Activated naive CD4-positive, alpha-beta T cell treated with anti-CD3 and anti-CD28 coated beads, Interleukin-2, amount 50 U/mL, for 72 hours (primary cell): ENCODE results near the gene DPP4. TPM values are rescaled to one million over a fixed set of nuclear protein-coding genes. Genes with fewer than 3 reads are reported as not detected.
"Not testable (repeated sequence)": the region's sequence is repeated elsewhere in the genome, so short reads cannot be mapped to it uniquely, and the experiment has no call there.

Experiments used
- ATAC-seq, 2 donors: fragments of 150-1000 bp; cut with Tn5 transposase; 2 replicates each; pipeline ENCODE4 v1.10.0; 2021; ENCODE audit warnings: mild to moderate bottlenecking in 2 of 2, moderate library complexity in 2 of 2
- DNase-seq, 2 donors: peaks; one replicate each; pipeline ENCODE4 v3.0.0; 2021 to 2022; ENCODE audit warnings: low spot score in 2 of 2
- H3K27ac Mint-ChIP-seq, 2 donors: one replicate each; pipeline ENCODE4 v1.8.0; 2022; ENCODE audit warnings: mild to moderate bottlenecking in 2 of 2, mixed read lengths in 2 of 2
- H3K36me3 Mint-ChIP-seq, 2 donors: one replicate each; pipeline ENCODE4 v1.8.0; 2022; ENCODE audit warnings: mixed read lengths in 2 of 2
- H3K9me3 Mint-ChIP-seq, 2 donors: one replicate each; pipeline ENCODE4 v1.8.0; 2022; ENCODE audit warnings: mixed read lengths in 2 of 2
- total RNA-seq, 2 donors: library from RNA; stranded (reverse); gene quantifications; one replicate each; pipeline ENCODE4 v1.2.3, GENCODE V29; 2022

DPP4 gene
- total RNA-seq, 2 donors from 2014 or later: 5.1 to 42.0 TPM

GRCh38 chr2:162070228-162070936 is 3.6 kb downstream of the DPP4 start:
- H3K27ac Mint-ChIP-seq: peak overlapping the region in 1 of 2 donors; percentile 41
- ATAC-seq: no peak
- H3K9me3 Mint-ChIP-seq: no peaks in the 10 kb centered on the region
- peaks cover 9 to 43% of the 10 kb centered on the region in 2 donors for H3K36me3 Mint-ChIP-seq
- no peak for DNase-seq

- no peak for ATAC-seq
- DNase-seq: no peak
- no peaks in the 10 kb centered on the region for H3K9me3 Mint-ChIP-seq
- H3K27ac Mint-ChIP-seq: no peak overlapping the region
- H3K36me3 Mint-ChIP-seq: peaks cover 9 to 43% of the 10 kb centered on the region in 2 donors
These were observed 4.6 kb downstream of the DPP4 start for GRCh38 chr2:162069267-162069903.

GRCh38 chr2:162067596-162067995 is 6.4 kb downstream of the DPP4 start:
- peaks cover 9 to 34% of the 10 kb centered on the region in 2 donors for H3K36me3 Mint-ChIP-seq
- H3K27ac Mint-ChIP-seq: no peak overlapping the region
- ATAC-seq (no peak), DNase-seq (no peak)
- H3K9me3 Mint-ChIP-seq: no peaks in the 10 kb centered on the region

- DNase-seq (no peak), ATAC-seq (no peak)
- Mint-ChIP-seq H3K27ac (no peak overlapping the region), H3K36me3 (peaks cover 5 to 31% of the 10 kb centered on the region in 2 donors), H3K9me3 (peaks cover 0 to 4% of the 10 kb centered on the region in 2 donors)
These were observed 8.2 kb downstream of the DPP4 start for GRCh38 chr2:162065767-162066166.

DNA sequence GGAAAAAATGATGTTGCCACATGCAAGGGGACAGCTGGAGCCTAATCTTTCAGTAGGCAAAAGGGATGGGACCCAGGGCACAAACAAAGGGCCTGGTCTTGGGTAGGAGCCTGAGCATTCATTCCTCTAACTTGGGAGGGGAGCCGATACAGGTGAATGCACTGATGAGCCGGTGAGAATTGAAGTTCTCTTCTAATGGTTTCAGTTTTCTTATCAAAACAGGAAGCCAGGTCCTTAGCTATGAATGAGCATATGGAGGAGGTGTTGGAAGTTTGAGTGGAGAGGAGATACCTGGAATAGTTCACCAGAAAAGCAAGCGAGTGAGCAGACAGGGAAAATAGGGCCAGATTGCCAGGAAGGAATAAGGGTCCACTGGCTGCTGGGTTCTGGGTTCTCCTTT is 10.1 kb downstream of the DPP4 start:
- peaks cover 0 to 25% of the 10 kb centered on the region in 2 donors for H3K36me3 Mint-ChIP-seq
- no peak for ATAC-seq
- peak overlapping the region; percentile 39 to 78 for H3K27ac Mint-ChIP-seq
- H3K9me3 Mint-ChIP-seq: peaks cover 0 to 4% of the 10 kb centered on the region in 2 donors
- no peak for DNase-seq

DNA sequence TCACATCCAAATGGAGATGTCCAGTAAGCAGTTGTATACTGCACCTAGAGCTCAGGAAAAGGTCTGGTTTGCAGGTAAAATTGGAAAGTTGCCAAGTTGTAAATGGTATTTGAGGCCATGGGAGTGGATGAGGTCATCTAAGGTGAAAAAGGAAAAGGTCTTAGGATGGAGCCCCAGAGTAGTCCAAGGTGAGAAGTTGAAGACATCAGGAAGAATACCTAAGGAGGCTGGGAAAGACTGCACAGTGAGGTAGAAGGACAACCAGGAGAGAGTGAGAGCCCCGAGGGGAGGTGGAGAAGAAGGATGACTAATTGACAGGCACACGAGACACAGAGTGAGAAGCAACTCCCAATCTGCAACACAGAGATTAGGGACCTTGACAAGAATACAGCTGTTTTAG is 10.7 kb downstream of the DPP4 start:
- Mint-ChIP-seq H3K9me3 (peaks cover 0 to 4% of the 10 kb centered on the region in 2 donors), H3K27ac (peak overlapping the region; percentile 39 to 78), H3K36me3 (peaks cover 0 to 21% of the 10 kb centered on the region in 2 donors)
- ATAC-seq (peak; percentile 8 to 49), DNase-seq (no peak)

GRCh38 chr2:162062559-162062958 is 11.5 kb downstream of the DPP4 start:
- Mint-ChIP-seq H3K9me3 (peaks cover 0 to 4% of the 10 kb centered on the region in 2 donors), H3K36me3 (peaks cover 0 to 20% of the 10 kb centered on the region in 2 donors), H3K27ac (peak overlapping the region; percentile 10 to 78)
- ATAC-seq (peak; percentile 21 to 60), DNase-seq (no peak)

GRCh38 chr2:162061021-162061420 is 13.0 kb downstream of the DPP4 start:
- peaks cover 0 to 26% of the 10 kb centered on the region in 2 donors for H3K36me3 Mint-ChIP-seq
- peaks cover 0 to 7% of the 10 kb centered on the region in 2 donors for H3K9me3 Mint-ChIP-seq
- no peak for DNase-seq
- no peak for ATAC-seq
- peak overlapping the region in 1 of 2 donors; percentile 45 for H3K27ac Mint-ChIP-seq

GRCh38 chr2:162060532-162060931 is 13.5 kb downstream of the DPP4 start:
- DNase-seq: no peak
- Mint-ChIP-seq H3K36me3 (peaks cover 0 to 31% of the 10 kb centered on the region in 2 donors), H3K27ac (peak overlapping the region in 1 of 2 donors; percentile 45), H3K9me3 (peaks cover 0 to 9% of the 10 kb centered on the region in 2 donors)
- ATAC-seq: no peak

GRCh38 chr2:162058973-162059668 is 14.9 kb downstream of the DPP4 start:
- Mint-ChIP-seq H3K36me3 (peaks cover 0 to 35% of the 10 kb centered on the region in 2 donors), H3K9me3 (peaks cover 0 to 9% of the 10 kb centered on the region in 2 donors), H3K27ac (peak overlapping the region; percentile 87 to 93)
- DNase-seq (peak in 1 of 2 donors; percentile 39), ATAC-seq (peak; percentile 71 to 90)

GRCh38 chr2:162057426-162057825 is 16.6 kb downstream of the DPP4 start:
- peaks cover 0 to 9% of the 10 kb centered on the region in 2 donors for H3K9me3 Mint-ChIP-seq
- peak; percentile 26 to 46 for ATAC-seq
- peaks cover 0 to 42% of the 10 kb centered on the region in 2 donors for H3K36me3 Mint-ChIP-seq
- DNase-seq: no peak
- H3K27ac Mint-ChIP-seq: peak overlapping the region in 1 of 2 donors; percentile 17

DNA sequence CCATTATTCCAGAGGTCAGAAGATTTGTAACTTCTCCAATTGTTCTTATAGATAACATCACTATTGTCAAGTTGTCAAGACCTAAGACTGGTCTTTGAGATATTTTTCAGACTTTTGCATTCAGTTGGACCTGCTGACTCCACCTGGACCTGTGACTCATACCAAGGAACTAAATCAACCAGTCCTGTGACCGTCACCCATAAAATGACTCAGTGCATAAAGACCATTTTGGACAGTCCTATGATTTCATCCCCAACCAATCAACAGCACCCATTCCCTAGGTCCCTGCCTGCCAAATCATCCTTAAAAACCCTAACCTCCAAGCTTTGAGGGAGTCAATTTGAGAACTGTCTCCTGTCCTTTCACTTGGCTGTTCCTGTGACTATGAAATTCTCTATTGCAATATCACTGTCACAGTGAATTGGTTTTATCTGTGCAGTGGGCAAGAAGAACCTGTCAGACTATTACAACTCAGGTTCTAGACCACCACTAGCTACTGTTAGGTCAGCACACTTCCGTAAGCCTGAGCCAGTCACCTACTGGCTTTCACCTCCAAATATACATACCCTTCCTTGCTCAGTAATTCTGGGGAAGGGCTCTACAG is 17.1 kb downstream of the DPP4 start:
- Mint-ChIP-seq H3K36me3 (peaks cover 0 to 44% of the 10 kb centered on the region in 2 donors), H3K9me3 (peaks cover 0 to 9% of the 10 kb centered on the region in 2 donors), H3K27ac (no peak overlapping the region)
- DNase-seq (no peak), ATAC-seq (peak in 1 of 2 donors; percentile 52)

- H3K9me3 Mint-ChIP-seq: peaks cover 0 to 9% of the 10 kb centered on the region in 2 donors
- ATAC-seq: no peak
- peaks cover 0 to 43% of the 10 kb centered on the region in 2 donors for H3K36me3 Mint-ChIP-seq
These were observed 20.2 kb downstream of the DPP4 start for GRCh38 chr2:162053808-162054155.

DNA sequence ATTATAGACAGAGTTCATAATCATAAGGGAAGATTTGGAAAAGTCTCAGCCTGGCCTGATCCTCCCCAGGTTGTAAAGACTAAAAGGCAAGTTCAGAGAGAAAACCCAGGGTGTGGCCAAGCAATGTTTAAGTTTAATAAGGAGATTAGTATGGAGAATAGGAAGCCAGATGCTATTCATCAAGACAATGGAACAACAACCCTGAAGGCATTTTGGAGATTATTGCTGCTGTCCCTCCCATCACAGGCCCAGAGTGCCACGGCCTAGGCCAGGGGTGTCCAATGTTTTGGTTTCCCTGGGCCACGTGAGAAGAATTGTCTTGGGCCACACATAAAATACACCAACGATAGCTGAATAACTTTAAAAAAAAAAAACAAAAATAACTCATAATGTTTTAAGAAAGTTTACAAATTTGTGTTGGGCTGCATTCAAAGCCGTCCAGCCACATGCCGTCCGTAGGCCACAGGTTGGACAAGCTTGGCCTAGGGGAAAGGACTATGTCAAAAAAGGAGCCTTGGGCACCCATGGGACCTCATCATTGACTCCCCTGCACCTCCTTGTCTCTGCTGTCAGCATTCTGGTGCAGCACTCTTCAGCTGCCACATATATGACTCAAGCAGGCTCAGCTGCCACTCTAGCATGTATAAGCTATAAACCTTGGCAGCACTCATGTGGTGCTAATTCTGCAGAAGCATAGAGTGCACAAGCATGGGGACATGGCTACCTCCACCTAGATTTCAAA is 20.8 kb downstream of the DPP4 start:
- DNase-seq (no peak), ATAC-seq (no peak)
- H3K27ac Mint-ChIP-seq: no peak overlapping the region
- H3K36me3 Mint-ChIP-seq: peaks cover 0 to 49% of the 10 kb centered on the region in 2 donors
- peaks cover 0 to 14% of the 10 kb centered on the region in 2 donors for H3K9me3 Mint-ChIP-seq

More at GRCh38 chr2:162053808-162054155, 20.2 kb downstream of the DPP4 start:
- no peak for DNase-seq
- no peak overlapping the region for H3K27ac Mint-ChIP-seq

DNA sequence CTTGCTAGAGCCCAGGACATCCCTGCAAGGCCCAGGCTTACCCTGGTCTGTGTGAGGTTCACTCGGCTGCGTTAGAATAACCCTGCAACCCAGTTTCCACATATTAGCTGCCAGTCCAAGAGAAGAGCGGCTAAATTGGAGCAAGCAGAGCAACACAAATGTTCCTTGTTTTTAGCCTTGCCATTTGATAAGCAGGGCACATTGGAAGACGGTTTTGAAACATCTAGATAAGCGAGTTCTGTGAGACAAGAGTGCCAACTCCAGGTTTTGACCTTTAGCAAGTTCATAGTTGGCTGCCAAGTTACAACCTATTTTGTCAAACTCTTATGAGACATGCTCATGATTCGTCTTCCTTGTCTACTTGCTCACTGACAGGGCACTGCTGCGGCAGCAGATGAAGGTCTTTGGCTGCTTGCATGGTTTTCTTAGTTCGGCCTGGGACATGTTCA is 23.5 kb downstream of the DPP4 start:
- Mint-ChIP-seq H3K9me3 (peaks cover 0 to 9% of the 10 kb centered on the region in 2 donors), H3K36me3 (peaks cover 0 to 28% of the 10 kb centered on the region in 2 donors), H3K27ac (no peak overlapping the region)
- ATAC-seq (no peak), DNase-seq (no peak)

- H3K36me3 Mint-ChIP-seq: peaks cover 0 to 23% of the 10 kb centered on the region in 2 donors
- H3K9me3 Mint-ChIP-seq, H3K27ac Mint-ChIP-seq: not testable (repeated sequence)
These were observed 24.9 kb downstream of the DPP4 start for GRCh38 chr2:162049089-162049488.

More at GRCh38 chr2:162049089-162049488, 24.9 kb downstream of the DPP4 start:
- DNase-seq, ATAC-seq: not testable (repeated sequence)
